ENCODE data around the gene BANK1.

- no peak for TF ChIP-seq CTCF (IDR thresholded peaks at IDR 0.05; ENCODE audit: borderline replicate concordance, extremely low read depth, low read length, poor library complexity, severe bottlenecking)
- TF ChIP-seq EZH2 (IDR thresholded peaks at IDR 0.05; ENCODE audit: borderline replicate concordance, low read depth, low read length, severe bottlenecking), result no peak
Observed at GRCh38 chr4:101911616-101912015, 121.1 kb downstream of the BANK1 start.
